Brain microvascular endothelial cell (primary cell): Measurements from ENCODE around the gene FOXL2NB.

Experiments used
- DNase-seq: peaks from one replicate; pipeline ENCODE4 v3.0.0-alpha.2; 2020
- H3K27ac ChIP-seq: fragments of 250-450 bp; sonication (Bioruptor Pico); 2 replicates; pipeline ENCODE4 v1.5.1; 2020; ENCODE audit warnings: mild to moderate bottlenecking, moderate library complexity
- H3K27me3 ChIP-seq: fragments of 250-450 bp; sonication (Bioruptor Pico); replicated peaks from 2 replicates; pipeline ENCODE4 v1.5.1; 2020; ENCODE audit warnings: mild to moderate bottlenecking
- H3K36me3 ChIP-seq: fragments of 250-450 bp; sonication (Bioruptor Pico); replicated peaks from 2 replicates; pipeline ENCODE4 v1.5.1; 2020; ENCODE audit warnings: mild to moderate bottlenecking
- H3K4me3 ChIP-seq: 2 replicates; pipeline ENCODE4 v1.5.1; 2011; ENCODE audit warnings: low read depth, mild to moderate bottlenecking, control low read depth, low read length, moderate library complexity
- CTCF ChIP-seq: IDR thresholded peaks from 2 replicates; pipeline ENCODE4 v1.5.1; 2011; ENCODE audit warnings: low read depth, mild to moderate bottlenecking, moderate library complexity, low read length, control low read depth, inconsistent platforms; ENCODE audit errors: missing control alignments
- in situ Hi-C: cut with HindIII; loops from 2 replicates; pipeline ENCODE4 v1.10.0; 2017; ENCODE audit warnings: low sequenced_read_pairs, low pct_ligation_motif_present

The FOXL2NB gene

DNA sequence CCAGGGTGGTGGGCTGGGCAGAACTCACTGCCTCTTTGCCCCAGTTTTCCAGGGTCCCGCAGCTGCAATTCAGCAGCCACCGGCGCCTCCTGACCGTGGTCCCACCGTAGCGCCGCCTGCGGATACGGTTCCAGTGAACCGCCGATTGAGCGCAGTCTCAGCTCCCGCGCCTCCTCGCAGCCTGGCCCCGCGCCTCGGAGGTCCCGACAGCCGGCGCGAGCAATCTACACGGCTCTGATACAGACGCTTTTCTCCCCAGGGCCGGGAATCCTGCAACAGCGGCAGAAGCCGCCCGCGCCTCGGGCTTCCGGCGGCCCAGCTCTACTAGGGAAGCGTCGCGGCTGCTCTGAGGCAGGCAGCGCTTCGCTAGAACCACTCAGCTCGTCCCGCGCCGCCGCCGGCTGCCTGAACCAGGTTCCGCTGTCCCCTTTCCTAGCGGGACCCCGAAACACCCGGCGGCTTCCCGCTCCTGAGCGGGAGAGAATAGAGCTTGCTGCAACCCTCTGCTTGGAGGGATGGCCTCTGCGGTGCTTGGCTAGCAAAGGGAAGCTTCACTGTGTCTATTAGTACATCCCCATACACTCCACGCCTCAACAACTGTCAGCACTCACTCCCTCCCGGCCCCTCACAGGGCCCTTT lies 3.1 kb downstream of the FOXL2NB start:
- in situ Hi-C loops, result no loop called here
- Histone ChIP-seq H3K4me3 (peak overlapping the region; percentile 32), H3K36me3 (no peaks in the 10 kb centered on the region), H3K27ac (no peak overlapping the region), H3K27me3 (peaks cover 72% of the 10 kb centered on the region)
- TF ChIP-seq CTCF, result no peak
- no peak for DNase-seq

GRCh38 chr3:138950701-138951100 lies 3.7 kb downstream of the FOXL2NB start:
- H3K4me3 ChIP-seq, result no peak overlapping the region
- TF ChIP-seq CTCF, result no peak
- H3K27ac ChIP-seq, result no peak overlapping the region
- H3K27me3 ChIP-seq, result peaks cover 69% of the 10 kb centered on the region
- no peak for DNase-seq
- in situ Hi-C loops, result no loop called here
- no peaks in the 10 kb centered on the region for H3K36me3 ChIP-seq

GRCh38 chr3:138960417-138960852 lies 13.4 kb downstream of the FOXL2NB start:
- no peak overlapping the region for H3K4me3 ChIP-seq
- in situ Hi-C loops, result no loop called here

GRCh38 chr3:138962854-138963560 lies 16.0 kb downstream of the FOXL2NB start:
- DNase-seq, result no peak
- Histone ChIP-seq H3K36me3 (no peaks in the 10 kb centered on the region), H3K27me3 (peaks cover 8% of the 10 kb centered on the region), H3K4me3 (no peak overlapping the region), H3K27ac (no peak overlapping the region)
- in situ Hi-C loops, result no loop called here
- TF ChIP-seq CTCF, result no peak

More at GRCh38 chr3:138960417-138960852, 13.4 kb downstream of the FOXL2NB start:
- DNase-seq, result no peak
- peaks cover 8% of the 10 kb centered on the region for H3K27me3 ChIP-seq
- no peaks in the 10 kb centered on the region for H3K36me3 ChIP-seq
- no peak overlapping the region for H3K27ac ChIP-seq
- TF ChIP-seq CTCF, result no peak

- no peak for TF ChIP-seq CTCF
- no peak overlapping the region for H3K4me3 ChIP-seq
- no peak overlapping the region for H3K27ac ChIP-seq
- DNase-seq, result no peak
- in situ Hi-C loops, result no loop called here
- no peaks in the 10 kb centered on the region for H3K36me3 ChIP-seq
- peaks cover 8% of the 10 kb centered on the region for H3K27me3 ChIP-seq
Measured at GRCh38 chr3:138964264-138964663, 17.2 kb downstream of the FOXL2NB start.
